HG02884 (cell line): ENCODE data around the gene ABCA3.
"Not testable (repeated sequence)": the region's sequence is repeated elsewhere in the genome, so short reads cannot be mapped to it uniquely, and the experiment has no call there.

Experiments used
- ATAC-seq: cut with Tn5 transposase; IDR thresholded peaks from one replicate; pipeline ENCODE4 v1.9.1; 2021; ENCODE audit warnings: mild to moderate bottlenecking, moderate library complexity; ENCODE audit not compliant: unreplicated experiment

The ABCA3 gene

DNA sequence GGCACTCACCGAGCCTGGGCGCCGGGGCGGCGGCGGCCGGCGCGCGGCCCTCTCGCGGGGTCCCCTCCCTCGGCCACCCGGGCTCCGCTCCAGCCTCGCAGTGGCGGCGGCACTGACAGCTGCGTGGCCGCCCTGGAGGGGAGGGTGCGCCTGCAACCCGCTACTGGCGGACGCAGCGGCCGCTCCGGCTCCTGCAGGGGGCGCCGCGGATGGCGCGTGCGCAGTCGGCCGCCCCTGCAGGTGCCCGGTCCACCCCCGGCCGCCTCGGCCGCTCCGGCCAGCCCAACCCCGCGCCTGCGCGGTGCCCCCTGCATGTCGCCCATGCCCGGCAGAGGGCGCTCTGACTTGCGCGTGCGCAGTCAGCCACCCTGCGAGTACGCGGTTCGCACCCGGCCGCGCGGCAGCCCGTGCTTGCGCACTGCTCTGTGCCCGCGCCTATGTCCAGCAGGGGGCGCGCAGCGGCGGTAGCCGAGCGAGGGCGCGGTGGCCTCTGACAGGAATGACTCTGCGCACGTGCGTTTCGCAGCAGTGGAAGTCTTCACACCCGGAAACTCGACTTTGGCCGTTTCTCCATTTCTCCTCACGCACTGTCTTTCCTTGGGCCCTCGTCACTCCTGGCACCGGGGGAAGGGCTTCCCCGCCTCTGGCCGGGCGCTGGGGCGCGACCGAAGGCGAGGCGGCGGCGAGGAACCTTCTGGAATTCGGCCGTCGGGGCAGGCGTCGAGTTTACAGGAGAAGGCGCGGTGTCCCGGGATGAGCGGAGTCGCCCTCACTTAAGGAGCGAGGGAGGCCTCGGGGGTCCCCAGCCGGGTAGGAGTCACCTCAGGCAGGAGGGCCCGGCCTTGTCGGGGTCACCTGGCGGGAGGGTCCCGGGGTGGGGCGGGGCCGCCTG is at the start of gene ABCA3:
Gene ABCA3 (minus strand): TSS at position 165 of the 892 bp plus-strand sequence. CDS start 14,262 bp downstream, outside the sequence.
- ATAC-seq, result peak; percentile 81

DNA sequence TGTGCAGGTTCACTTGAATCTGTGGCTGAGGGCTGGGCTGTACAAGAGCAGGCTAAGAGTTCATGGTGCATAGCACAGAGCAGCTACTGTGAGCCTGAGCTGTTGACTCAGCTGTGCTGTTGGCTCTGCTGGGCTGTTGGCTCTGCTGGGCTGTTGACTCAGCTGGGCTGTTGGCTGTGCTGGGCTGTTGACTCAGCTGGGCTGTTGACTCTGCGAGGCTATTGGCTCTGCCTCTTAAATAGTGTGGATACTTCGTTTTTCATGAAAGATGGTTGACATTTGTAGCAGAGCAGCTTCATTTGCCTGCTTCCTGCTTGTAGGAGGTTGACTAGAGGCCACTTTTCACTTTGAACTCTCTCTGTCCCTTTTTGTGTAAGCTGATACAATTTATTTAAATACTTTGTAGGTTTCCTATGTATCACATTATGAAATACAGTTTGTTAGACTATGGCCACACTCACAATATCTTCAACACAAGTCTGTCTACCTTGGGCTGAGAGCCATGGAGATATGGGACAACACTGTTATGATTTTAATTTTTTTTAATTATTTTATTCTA is 48.4 kb upstream of the ABCA3 start:
- ATAC-seq, result no peak

DNA sequence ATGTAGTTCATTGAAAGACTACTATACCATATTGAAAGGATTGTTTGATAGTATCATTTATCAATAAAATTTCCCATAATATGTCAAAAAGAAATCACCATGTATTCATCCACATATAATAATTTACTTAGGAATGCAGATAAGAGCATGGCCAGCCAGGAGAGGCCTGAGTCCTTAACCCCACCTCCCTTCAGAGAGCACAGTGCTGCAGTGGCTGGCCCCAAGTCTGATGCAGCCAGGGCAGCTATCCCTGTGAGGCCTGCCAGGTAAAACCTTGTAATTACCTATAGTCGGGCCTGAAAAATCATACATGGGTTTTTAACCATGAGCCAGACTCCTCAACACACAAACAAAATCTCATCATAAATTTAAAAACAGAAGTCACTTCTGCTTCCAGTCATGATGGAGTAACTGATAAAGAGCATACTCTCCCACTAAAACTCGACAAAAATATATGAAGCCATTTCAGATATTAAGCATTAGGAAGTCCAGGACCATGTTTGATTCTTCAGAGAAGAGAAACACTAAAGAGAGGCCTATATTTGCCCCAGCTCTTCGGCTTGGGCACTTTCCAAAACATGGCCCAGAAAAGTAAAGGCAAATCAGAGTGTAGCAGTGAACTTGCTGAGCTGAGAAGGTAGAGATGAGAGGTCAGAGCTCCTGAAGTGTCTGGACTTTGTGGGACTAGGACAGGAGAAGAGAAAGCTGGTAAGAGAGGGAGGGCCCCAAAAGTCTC is 47.8 kb upstream of the ABCA3 start:
- ATAC-seq, result no peak

DNA sequence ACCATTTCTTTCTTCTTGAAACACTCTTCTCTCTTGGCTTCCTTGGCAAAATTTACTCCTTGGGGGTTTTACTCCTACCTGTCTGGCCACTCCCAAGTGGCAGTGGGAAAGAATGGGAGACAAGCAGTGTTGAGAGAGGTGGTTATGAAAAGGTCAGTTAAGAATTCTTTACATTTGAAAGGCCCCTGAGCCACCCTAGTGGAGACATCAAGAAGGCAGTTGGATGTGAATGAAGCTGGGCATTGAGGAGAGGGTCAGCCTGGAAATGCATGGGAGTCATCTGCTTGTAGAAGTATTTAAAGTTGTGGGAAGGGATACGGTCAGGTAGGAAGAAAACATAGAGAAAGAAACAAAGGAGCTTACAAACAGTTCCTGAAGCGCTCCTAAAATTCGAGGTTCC is 46.5 kb upstream of the ABCA3 start:
- no peak for ATAC-seq

DNA sequence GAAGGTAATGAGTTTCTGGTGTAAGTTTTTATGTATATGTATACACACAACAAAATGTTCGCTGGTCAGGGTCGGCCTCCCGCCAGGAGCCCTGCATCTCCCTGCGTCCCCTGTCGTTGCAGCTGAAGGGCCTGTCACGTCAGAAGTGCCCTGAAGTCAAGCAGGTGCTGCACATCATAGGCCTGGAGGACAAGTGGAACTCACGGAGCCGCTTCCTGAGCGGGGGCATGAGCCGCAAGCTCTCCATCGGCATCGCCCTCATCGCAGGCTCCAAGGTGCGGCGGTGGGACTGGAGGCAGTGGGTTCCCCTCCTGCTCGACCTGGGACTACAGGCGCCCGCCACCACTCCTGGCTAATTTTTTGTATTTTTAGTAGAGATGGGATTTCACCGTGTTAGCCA is 45.5 kb upstream of the ABCA3 start:
- ATAC-seq, result not testable (repeated sequence)

DNA sequence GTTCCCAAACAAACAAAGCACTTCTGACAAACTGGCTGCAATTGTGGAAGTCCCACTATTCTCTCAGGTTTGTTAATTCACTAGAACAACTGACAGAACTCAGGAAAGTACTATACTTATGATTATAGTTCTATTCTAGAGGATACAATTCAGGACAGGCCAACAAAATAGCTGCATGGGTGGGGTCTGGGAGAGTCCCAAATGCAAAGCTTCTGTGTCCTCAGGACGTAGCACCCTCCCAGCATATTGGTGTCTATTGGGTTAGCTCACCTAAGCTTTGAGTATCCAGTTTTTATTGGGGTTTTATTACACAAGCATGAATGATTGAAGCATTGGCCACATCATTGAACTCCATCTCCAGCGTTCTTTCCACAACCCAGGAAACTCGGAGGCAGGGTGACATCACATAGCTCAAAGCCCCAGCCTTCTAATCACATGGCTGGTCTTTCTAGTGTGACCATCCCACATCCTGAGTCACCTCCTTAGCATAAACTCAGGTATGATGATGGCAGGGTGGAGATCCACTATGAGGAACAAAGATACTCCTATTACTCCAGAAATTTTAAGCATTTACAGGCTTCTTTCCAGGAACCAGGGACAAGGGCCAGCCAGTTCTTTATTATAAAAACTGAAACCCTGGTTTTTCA is 44.8 kb upstream of the ABCA3 start:
- ATAC-seq, result no peak

DNA sequence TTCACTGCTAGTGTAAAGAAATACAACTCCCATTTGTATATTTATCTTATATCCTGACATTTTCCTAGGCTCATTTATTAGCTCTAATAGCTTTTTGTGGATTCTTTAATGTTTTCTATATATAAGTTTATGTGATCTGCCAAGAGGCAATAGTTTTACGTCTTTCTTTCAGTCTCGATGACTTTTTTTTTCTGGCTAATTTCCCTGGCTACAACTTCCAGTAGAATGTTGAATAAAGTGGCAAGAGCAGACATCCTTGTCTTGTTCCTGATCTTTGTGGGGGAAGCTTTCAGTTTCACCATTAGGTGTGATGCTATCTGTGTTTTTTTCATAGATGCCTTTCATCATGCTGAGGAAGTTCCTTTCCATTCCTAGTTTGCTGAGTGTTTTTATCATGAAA is 43.9 kb upstream of the ABCA3 start:
- no peak for ATAC-seq

DNA sequence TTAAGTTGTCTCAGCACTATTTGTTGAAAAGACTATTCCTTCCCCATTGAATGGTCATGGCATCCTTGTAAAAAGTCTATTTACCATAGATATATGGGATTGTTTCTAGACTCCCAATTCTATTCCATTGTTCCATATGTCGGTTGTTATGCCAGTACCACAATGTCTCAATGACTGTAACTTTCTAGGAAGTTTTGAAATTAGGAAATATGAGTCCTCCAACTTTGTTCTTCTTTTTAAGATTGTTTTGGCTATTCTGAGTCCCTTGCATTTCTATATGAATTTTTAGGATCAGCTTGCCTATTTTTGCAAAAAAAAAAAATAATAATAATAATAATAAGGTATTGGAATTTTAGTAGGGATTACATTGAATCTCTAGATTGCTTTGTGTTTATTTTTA is 43.0 kb upstream of the ABCA3 start:
- ATAC-seq, result no peak

DNA sequence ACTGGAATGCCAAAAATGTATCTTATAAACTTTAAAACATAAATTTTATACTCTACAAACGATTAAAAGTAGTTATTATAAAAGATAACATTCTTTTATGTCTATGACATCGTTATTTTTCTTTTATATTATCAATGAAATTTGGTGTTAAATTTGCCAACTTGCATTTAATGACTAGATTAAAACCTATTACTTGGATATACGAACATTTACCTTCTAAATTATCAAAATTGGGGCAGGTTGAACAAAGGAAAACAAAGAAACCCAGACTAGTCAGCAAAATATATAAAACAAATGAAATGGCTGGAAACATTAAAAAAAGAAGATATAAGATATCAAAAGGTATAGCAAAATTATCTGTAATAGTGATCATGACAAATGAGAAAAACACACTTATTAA is 34.1 kb upstream of the ABCA3 start:
- ATAC-seq, result no peak

DNA sequence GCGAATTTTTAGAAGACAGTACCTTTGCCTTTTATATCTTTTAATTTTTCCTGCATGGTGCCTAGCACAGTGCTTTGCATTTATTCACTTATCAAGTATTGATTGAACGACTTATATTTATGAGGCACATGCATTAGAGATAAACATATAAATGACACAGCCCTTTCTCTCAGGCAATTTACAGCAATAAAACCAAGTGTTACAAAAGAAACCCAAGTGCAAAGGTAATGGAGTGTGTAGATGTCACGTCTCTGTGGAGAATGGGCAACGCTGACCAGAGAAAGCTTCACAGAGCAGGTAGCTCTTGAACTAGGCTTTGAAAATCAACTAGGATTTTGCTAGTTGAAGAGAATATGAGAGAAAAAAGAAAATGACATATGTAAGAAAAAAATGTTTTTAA is 32.6 kb upstream of the ABCA3 start:
- ATAC-seq, result no peak

DNA sequence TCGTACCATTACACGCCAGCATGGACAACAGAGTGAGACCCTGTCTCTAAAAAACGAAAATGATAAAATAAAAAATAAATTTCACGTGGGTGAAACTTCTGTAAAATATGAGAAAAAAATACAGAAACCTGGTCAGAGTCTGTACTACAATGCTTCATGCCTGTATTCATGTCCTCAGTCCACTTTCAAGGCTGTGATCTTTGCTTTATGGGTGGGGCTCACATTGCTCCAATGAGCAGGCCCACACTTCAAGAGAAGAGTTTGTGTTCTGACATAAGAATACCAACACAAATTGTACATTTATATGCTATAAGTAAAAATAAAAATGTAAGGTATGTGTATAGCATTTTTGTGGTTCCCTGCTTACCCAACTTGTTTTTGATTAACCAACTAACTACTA is 32.2 kb upstream of the ABCA3 start:
- no peak for ATAC-seq

DNA sequence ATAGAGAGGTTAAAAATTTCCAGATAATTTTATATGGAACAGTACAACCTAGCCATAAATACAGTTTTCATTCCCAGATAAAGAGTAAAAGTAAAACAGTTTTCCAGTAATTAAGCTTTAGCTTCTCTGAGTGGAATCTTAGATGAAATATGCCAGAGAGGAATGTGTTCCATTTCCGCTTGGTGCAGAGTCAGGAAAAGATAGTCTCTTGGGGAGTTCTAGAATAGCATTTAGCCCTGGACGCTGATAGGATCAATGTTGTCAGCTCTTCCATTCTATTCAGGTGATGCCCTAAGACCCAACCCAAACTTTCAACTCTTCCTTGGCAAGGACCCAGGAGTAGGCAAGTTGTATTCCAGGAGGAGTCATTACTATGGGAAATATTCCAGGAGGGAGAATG is 30.9 kb upstream of the ABCA3 start:
- no peak for ATAC-seq

DNA sequence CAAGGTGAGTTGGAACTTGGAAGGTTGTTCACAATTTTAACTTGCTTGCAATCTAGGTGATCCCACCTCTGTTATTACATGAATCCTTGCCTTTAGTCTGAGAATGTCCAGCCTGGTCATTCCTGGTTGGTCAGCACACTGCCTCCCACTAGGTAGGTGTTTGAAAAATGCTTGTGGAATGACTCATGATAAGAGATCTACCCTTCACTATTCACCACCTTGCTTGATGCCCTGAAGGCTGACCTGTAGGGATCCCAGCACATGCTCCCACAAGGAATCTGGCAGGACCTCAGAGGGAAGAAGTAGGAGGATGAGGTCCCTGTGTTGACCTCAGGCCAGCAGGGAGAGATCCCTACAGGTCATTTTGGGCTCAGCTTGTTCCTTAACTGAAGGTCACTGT is 30.2 kb upstream of the ABCA3 start:
- no peak for ATAC-seq

DNA sequence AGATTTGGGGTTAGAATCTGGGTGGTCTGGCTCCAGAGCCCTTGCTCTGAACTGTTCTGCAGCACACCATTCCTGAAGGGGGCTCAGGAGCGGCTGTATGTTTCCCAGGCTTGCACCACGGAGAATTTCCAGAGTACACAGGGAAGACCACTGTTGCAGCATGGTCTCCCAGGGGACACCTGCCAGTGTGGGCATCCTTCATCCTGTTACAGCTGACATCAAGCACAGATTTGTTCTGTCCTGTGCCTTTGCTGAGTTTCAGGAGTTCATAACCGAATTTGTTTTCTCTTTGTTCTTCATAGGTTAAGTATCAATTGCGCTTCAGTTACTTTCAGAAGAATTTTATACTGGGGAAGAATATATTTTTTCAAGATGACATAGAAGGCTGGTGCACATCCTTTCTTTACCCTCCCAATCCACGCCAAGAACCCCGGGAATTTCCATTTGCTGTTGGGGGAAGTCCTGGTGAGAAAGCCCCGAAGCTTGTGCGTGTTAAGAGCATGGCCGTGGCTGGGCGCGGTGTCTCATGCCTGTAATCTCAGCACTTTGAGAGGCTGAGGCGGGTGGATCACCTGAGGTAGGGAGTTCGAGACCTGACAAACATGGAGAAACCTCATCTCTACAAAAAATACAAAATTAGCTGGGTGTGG is 26.3 kb upstream of the ABCA3 start:
- ATAC-seq, result no peak

DNA sequence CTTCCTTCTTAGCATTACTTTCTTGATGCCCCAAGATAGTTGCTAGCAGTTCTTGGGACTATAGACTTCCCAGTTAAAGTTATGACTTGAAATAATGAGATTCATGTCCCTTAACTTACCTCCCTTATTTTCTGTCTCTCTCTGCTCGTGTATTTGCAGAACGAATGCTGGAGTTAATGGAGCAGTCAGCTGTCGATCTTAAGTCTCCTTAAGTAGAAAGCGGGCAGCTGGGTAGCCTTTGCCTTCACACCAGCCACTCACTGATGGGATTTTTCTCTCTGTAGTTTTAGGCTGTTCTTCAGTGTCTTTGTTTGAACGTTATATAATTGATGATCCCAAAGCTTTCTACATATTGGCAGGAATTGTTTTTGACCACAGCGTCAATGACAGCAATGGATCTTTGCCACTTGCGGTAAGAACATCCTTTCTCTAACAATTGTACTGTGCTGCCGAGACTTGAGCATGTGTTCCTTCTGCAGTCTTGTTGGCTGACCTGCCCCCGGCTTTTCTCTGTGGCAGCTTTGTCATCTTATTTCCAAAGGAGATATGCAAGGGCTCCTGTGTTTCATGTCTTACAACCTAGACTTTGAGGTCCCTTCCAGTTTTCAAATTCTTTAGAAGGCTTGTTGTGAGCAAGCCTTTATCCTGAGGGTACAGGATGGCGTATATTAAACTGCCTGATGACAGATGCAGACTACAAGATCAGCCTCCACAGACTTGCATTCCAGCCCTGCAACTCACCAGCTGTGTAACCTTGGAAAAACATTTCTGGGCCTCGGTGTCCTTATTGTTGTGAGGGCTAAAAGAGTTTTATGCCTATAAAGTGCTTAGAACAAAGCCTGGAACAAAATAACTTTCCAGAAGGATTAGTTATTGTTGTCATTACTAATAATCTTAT is 25.1 kb upstream of the ABCA3 start:
- ATAC-seq, result no peak

DNA sequence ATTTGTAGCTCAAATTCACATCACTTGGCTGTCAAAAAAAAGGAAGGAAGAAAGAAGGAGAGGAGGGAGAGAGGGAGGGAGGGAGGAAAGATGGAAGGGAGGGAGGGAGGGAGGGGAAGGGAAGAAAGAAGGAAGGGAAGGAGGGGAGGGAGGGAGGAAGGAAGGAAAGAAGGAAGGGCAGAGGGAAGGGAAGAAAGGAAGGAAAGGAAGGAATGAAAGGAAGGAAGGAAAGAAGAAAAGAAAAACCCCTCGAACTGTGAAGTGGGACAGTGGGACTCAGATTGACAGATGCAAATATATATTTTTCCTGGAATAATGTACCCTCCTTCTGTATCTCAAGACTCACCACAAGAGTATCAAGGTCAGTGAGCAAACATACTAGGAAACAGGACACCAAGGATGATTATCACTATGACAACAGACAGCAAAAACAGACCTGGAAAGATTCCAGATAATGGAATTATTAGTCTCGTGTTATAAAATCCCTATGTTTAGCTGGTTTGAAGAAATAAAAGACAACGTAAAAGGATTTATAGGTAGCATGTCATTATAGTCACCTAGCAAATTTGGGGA is 24.2 kb upstream of the ABCA3 start:
- no peak for ATAC-seq

DNA sequence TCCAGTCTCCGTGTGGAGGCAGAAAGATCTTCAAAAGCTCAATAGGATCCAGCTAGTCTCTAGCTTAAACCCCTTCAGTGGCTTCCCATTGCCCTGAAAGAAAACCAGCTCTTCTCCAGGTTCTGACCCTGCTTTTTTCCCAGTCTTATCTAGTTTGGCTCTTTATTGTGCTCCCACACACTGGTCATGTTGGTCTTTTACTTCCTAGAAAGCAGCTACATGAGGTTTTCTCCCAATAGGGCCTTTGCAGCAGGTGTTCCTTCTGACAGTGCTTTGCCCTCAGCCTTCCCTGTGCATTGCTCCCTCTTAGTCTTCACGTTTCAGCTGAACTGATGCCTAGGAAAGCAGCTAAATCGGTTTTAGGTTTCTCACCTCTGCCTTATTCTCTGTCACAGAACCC is 21.7 kb upstream of the ABCA3 start:
- ATAC-seq, result no peak

DNA sequence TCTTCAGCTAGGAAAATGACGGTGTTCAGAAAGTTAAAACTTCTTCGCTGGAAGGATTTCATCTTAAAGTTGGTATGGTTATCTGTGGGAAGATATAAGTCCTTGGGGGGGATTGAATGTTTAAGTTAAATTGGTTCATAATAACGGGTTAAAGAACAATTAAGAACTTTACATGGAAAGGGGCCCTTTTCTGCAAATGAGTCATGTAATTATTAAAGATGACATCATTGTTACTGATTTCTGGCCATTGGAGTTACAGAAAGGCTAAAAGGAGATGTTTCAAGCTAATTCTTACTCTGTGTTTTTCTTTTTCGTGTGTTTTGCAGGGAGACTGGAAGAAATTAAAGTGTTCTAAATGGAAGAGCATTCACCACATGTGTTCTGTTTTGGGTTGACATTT is 20.6 kb upstream of the ABCA3 start:
- no peak for ATAC-seq

DNA sequence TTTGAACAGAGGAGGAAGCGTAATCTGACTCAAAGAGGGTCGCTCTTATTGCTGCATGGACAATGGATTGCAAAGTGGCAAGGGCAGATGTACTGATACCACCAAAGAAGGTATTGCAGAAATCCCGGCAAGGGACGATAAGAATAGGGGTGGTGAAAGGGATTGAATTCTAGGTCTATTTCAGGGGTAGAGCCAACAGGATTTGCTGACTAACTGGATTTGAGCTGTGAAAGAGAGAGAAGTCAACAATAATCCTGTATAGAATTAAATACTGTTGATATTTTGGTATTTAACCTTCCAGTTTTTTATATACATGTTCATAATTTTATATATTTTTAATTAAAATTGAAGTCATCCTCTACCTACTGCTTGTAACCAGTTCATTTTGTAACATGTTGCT is 19.4 kb upstream of the ABCA3 start:
- ATAC-seq, result no peak

DNA sequence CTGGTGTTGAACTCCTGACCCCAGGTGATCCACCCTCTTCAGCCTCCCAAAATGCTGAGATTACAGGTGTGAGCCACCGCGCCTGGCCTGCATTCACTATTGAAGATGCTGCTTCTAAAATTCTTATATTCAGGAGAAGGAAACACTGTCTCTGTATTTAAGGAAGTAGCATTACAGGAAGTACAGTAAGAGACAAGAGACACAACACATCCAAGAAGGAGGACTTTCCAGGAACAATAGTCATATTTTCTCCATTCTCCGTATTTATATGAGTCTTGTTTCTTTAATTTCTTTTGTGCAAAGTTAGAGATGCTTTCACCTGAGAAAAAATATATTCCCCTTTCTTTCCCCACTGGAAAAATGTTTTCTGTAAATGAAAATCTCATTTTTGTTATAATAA is 18.3 kb upstream of the ABCA3 start:
- no peak for ATAC-seq
